Adrenal gland (tissue), 5 donors: ENCODE results near the gene CREBBP.

ENCODE experiments used
- CTCF ChIP-seq, 6 experiments: fragments of 450-650 bp in 4 of 6; fragments of 200-600 bp in 2 of 6; sonication (generic) in 1 of 6; IDR thresholded peaks; 1 replicate in 5 of 6; 2 replicates in 1 of 6; pipeline versions ENCODE4 v1.5.1 to v1.8.0; 2016 to 2021; ENCODE audit warnings: antibody characterized with exemption in 6 of 6, mild to moderate bottlenecking in 2 of 6, moderate library complexity in 1 of 6
- POLR2A ChIP-seq, 2 donors: fragments of 450-650 bp; IDR thresholded peaks; one replicate each; pipeline ENCODE4 v1.6.1; 2017; ENCODE audit warnings: antibody characterized with exemption in 2 of 2, mild to moderate bottlenecking in 2 of 2, moderate library complexity in 1 of 2
- donor health status: DM: no; HTN: no; CAD: no.

- TF ChIP-seq CTCF (IDR thresholded peaks at IDR 0.05) = no peak
- TF ChIP-seq POLR2A (IDR thresholded peaks at IDR 0.05) = no peak
Measured at GRCh38 chr16:3830625-3831254, 49.8 kb downstream of the CREBBP start.
